Liver (tissue), 3 donors: ENCODE data around the gene ARL17B.
"Not testable (repeated sequence)": the region's sequence is repeated elsewhere in the genome, so short reads cannot be mapped to it uniquely, and the experiment has no call there.

Experiments used
- ATF3 ChIP-seq: IDR thresholded peaks from 2 replicates; pipeline ENCODE4 v1.6.1; 2016; ENCODE audit warnings: antibody characterized with exemption
- CTCF ChIP-seq: fragments of 150-350 bp; IDR thresholded peaks from 2 replicates; pipeline ENCODE4 v1.5.1; 2017; ENCODE audit warnings: improper control_type of control experiment, low read depth, low read length; ENCODE audit not compliant: missing input control
- EGR1 ChIP-seq, 2 donors: IDR thresholded peaks; 2 replicates each; pipeline ENCODE4 v1.6.1; 2016 to 2018; ENCODE audit warnings: antibody characterized with exemption in 2 of 2, low read depth in 2 of 2
- JUND ChIP-seq, 2 donors: IDR thresholded peaks; 2 replicates each; pipeline ENCODE4 v1.6.1; 2016; ENCODE audit warnings: antibody characterized with exemption in 2 of 2
- MAX ChIP-seq: IDR thresholded peaks from 2 replicates; pipeline ENCODE4 v1.6.1; 2016; ENCODE audit warnings: antibody characterized with exemption
- RAD21 ChIP-seq, 2 donors: IDR thresholded peaks; 2 replicates each; pipeline ENCODE4 v1.6.1; 2016; ENCODE audit warnings: antibody characterized with exemption in 2 of 2, mild to moderate bottlenecking in 2 of 2
- TAF1 ChIP-seq: conservative IDR thresholded peaks from 2 replicates; pipeline ENCODE4 v1.6.1; 2016; ENCODE audit warnings: antibody characterized with exemption, mild to moderate bottlenecking
- YY1 ChIP-seq: IDR thresholded peaks from 2 replicates; pipeline ENCODE4 v1.6.1; 2016; ENCODE audit warnings: antibody characterized with exemption, mild to moderate bottlenecking
- ZBTB33 ChIP-seq: IDR thresholded peaks from 2 replicates; pipeline ENCODE4 v1.6.1; 2016; ENCODE audit warnings: antibody characterized with exemption
- donor health status: healthy.
- donor health status: healthy.

GRCh38 chr17:46401033-46401787, 39.6 kb upstream of the ARL17B start:
- TF ChIP-seq MAX; YY1; TAF1; CTCF; RAD21 (IDR thresholded peaks at IDR 0.05); EGR1 (IDR thresholded peaks at IDR 0.05; ENCODE audit: low read depth in 2 of 2); ZBTB33; ATF3; JUND (IDR thresholded peaks at IDR 0.05): not testable (repeated sequence)
